ENCODE data around the gene ALG14.

- TF ChIP-seq, protein P1, sequence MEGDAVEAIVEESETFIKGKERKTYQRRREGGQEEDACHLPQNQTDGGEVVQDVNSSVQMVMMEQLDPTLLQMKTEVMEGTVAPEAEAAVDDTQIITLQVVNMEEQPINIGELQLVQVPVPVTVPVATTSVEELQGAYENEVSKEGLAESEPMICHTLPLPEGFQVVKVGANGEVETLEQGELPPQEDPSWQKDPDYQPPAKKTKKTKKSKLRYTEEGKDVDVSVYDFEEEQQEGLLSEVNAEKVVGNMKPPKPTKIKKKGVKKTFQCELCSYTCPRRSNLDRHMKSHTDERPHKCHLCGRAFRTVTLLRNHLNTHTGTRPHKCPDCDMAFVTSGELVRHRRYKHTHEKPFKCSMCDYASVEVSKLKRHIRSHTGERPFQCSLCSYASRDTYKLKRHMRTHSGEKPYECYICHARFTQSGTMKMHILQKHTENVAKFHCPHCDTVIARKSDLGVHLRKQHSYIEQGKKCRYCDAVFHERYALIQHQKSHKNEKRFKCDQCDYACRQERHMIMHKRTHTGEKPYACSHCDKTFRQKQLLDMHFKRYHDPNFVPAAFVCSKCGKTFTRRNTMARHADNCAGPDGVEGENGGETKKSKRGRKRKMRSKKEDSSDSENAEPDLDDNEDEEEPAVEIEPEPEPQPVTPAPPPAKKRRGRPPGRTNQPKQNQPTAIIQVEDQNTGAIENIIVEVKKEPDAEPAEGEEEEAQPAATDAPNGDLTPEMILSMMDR (IDR thresholded peaks at IDR 0.05) = no peak
- no peak for TF ChIP-seq POLR2A (IDR thresholded peaks at IDR 0.05)
These were observed 23.6 kb upstream of the ALG14 start for GRCh38 chr1:95096218-95096841.

Measured in Peyer's patch (tissue), 4 donors.